ENCODE results near the gene SLC43A2.

The SLC43A2 gene

GRCh38 chr17:1643293-1643998 is 14.8 kb upstream of the SLC43A2 start:
- TF ChIP-seq CREB1 (IDR thresholded peaks at IDR 0.05; ENCODE audit: low read depth), result no peak
- 0 out of 2 replicates have a peak, but pooled peaks have one; percentile 70 for TF ChIP-seq ZBTB7A (IDR thresholded peaks at IDR 0.05; ENCODE audit: low read depth)
- 0 out of 2 replicates have a peak, but pooled peaks have one; percentile 20 for TF ChIP-seq USF1 (IDR thresholded peaks at IDR 0.05)
- TF ChIP-seq EGR1 (IDR thresholded peaks at IDR 0.05), result no peak
- no peak for TF ChIP-seq FOXM1 (IDR thresholded peaks at IDR 0.05; ENCODE audit: borderline replicate concordance, low read depth)
- no peak for TF ChIP-seq TCF12 (IDR thresholded peaks at IDR 0.05; ENCODE audit: low read depth)
- TF ChIP-seq YY1 (IDR thresholded peaks at IDR 0.05; ENCODE audit: low read depth), result no peak
- TF ChIP-seq MAX (IDR thresholded peaks at IDR 0.05), result peak; percentile 40; the same call in 1 of the 2 replicates
- TF ChIP-seq EP300 (IDR thresholded peaks at IDR 0.05; ENCODE audit: borderline replicate concordance), result no peak

- no peak for TF ChIP-seq TAF1 (IDR thresholded peaks at IDR 0.05; ENCODE audit: low read depth)
- no peak for TF ChIP-seq USF1 (IDR thresholded peaks at IDR 0.05)
- TF ChIP-seq RAD21 (IDR thresholded peaks at IDR 0.05; ENCODE audit: low read depth), result no peak
- TF ChIP-seq TCF12 (IDR thresholded peaks at IDR 0.05; ENCODE audit: low read depth), result no peak
- no peak for TF ChIP-seq EGR1 (IDR thresholded peaks at IDR 0.05)
- TF ChIP-seq ZBTB7A (IDR thresholded peaks at IDR 0.05; ENCODE audit: low read depth), result no peak
- no peak for TF ChIP-seq CREB1 (IDR thresholded peaks at IDR 0.05; ENCODE audit: low read depth)
- TF ChIP-seq NFIC (IDR thresholded peaks at IDR 0.05), result no peak
- TF ChIP-seq TEAD4 (IDR thresholded peaks at IDR 0.05), result no peak
- no peak for TF ChIP-seq YY1 (IDR thresholded peaks at IDR 0.05; ENCODE audit: low read depth)
- no peak for TF ChIP-seq FOXM1 (IDR thresholded peaks at IDR 0.05; ENCODE audit: borderline replicate concordance, low read depth)
- TF ChIP-seq EP300 (IDR thresholded peaks at IDR 0.05; ENCODE audit: borderline replicate concordance), result no peak
- TF ChIP-seq MAX (IDR thresholded peaks at IDR 0.05), result no peak
- TF ChIP-seq CEBPB (IDR thresholded peaks at IDR 0.05), result no peak
- TF ChIP-seq REST (IDR thresholded peaks at IDR 0.05; ENCODE audit: low read depth), result no peak
Observed at GRCh38 chr17:1641065-1641403, 12.4 kb upstream of the SLC43A2 start.

GRCh38 chr17:1640329-1641064 is 11.9 kb upstream of the SLC43A2 start:
- TF ChIP-seq CEBPB (IDR thresholded peaks at IDR 0.05) (no peak), EP300 (IDR thresholded peaks at IDR 0.05; ENCODE audit: borderline replicate concordance) (no peak), EGR1 (IDR thresholded peaks at IDR 0.05) (no peak), FOXM1 (IDR thresholded peaks at IDR 0.05; ENCODE audit: borderline replicate concordance, low read depth) (no peak), TAF1 (IDR thresholded peaks at IDR 0.05; ENCODE audit: low read depth) (no peak), MAX (IDR thresholded peaks at IDR 0.05) (no peak), RAD21 (IDR thresholded peaks at IDR 0.05; ENCODE audit: low read depth) (no peak), USF1 (IDR thresholded peaks at IDR 0.05) (no peak), TEAD4 (IDR thresholded peaks at IDR 0.05) (no peak), REST (IDR thresholded peaks at IDR 0.05; ENCODE audit: low read depth) (no peak), CREB1 (IDR thresholded peaks at IDR 0.05; ENCODE audit: low read depth) (no peak), ZBTB7A (IDR thresholded peaks at IDR 0.05; ENCODE audit: low read depth) (no peak), NFIC (IDR thresholded peaks at IDR 0.05) (no peak), YY1 (IDR thresholded peaks at IDR 0.05; ENCODE audit: low read depth) (no peak)

- no peak for TF ChIP-seq NFIC (IDR thresholded peaks at IDR 0.05)
- no peak for TF ChIP-seq CEBPB (IDR thresholded peaks at IDR 0.05)
- TF ChIP-seq EGR1 (IDR thresholded peaks at IDR 0.05), result no peak
- no peak for TF ChIP-seq CREB1 (IDR thresholded peaks at IDR 0.05; ENCODE audit: low read depth)
Observed at GRCh38 chr17:1639549-1640180, 11.0 kb upstream of the SLC43A2 start.
